SU-DHL-6 (cell line): ENCODE measurements around the gene REM1.
"Not testable (repeated sequence)": the region's sequence is repeated elsewhere in the genome, so short reads cannot be mapped to it uniquely, and the experiment has no call there.

ENCODE experiments used
- EZH2phosphoT487 ChIP-seq: fragments of 200-600 bp; sonication (generic), shearing (Covaris generic); conservative IDR thresholded peaks from 2 replicates; pipeline ENCODE4 v1.6.1; 2018; ENCODE audit warnings: mild to moderate bottlenecking, antibody characterized with exemption, low read length, moderate library complexity, mixed read lengths
- TF ChIP-seq, protein P1 (sequence below): fragments of 200-600 bp; sonication (generic); IDR thresholded peaks from one replicate; pipeline ENCODE4 v1.5.1; 2017; ENCODE audit warnings: antibody characterized with exemption, mild to moderate bottlenecking, low read length, moderate library complexity; ENCODE audit not compliant: insufficient read depth, poor library complexity, severe bottlenecking

DNA sequence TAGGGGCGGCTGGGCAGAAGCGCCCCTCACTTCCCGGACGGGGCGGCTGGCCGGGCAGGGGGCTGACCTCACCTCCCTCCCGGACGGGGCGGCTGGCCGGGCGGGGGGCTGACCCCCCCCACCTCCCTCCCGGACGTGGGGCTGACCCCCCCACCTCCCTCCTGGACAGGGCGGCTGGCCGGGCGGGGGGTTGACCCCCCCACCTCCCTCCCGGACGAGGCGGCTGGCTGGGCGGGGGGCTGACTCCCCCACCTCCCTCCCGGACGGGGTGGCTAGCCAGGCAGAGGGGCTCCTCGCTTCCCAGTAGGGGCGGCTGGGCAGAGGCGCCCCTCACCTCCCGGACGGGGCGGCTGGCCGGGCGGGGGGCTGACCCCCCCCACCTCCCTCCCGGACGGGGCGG is 4.1 kb upstream of the REM1 start:
- TF ChIP-seq, protein P1, sequence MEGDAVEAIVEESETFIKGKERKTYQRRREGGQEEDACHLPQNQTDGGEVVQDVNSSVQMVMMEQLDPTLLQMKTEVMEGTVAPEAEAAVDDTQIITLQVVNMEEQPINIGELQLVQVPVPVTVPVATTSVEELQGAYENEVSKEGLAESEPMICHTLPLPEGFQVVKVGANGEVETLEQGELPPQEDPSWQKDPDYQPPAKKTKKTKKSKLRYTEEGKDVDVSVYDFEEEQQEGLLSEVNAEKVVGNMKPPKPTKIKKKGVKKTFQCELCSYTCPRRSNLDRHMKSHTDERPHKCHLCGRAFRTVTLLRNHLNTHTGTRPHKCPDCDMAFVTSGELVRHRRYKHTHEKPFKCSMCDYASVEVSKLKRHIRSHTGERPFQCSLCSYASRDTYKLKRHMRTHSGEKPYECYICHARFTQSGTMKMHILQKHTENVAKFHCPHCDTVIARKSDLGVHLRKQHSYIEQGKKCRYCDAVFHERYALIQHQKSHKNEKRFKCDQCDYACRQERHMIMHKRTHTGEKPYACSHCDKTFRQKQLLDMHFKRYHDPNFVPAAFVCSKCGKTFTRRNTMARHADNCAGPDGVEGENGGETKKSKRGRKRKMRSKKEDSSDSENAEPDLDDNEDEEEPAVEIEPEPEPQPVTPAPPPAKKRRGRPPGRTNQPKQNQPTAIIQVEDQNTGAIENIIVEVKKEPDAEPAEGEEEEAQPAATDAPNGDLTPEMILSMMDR, result not testable (repeated sequence)
- not testable (repeated sequence) for TF ChIP-seq EZH2phosphoT487
